ENCODE measurements around the gene UBE2I.

- TF ChIP-seq EP300 (IDR thresholded peaks at IDR 0.05; ENCODE audit: low read depth): no peak
- TF ChIP-seq POLR2A (IDR thresholded peaks at IDR 0.05): no peak
- TF ChIP-seq, protein P1, sequence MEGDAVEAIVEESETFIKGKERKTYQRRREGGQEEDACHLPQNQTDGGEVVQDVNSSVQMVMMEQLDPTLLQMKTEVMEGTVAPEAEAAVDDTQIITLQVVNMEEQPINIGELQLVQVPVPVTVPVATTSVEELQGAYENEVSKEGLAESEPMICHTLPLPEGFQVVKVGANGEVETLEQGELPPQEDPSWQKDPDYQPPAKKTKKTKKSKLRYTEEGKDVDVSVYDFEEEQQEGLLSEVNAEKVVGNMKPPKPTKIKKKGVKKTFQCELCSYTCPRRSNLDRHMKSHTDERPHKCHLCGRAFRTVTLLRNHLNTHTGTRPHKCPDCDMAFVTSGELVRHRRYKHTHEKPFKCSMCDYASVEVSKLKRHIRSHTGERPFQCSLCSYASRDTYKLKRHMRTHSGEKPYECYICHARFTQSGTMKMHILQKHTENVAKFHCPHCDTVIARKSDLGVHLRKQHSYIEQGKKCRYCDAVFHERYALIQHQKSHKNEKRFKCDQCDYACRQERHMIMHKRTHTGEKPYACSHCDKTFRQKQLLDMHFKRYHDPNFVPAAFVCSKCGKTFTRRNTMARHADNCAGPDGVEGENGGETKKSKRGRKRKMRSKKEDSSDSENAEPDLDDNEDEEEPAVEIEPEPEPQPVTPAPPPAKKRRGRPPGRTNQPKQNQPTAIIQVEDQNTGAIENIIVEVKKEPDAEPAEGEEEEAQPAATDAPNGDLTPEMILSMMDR (IDR thresholded peaks at IDR 0.05): no peak
- no peak for TF ChIP-seq POLR2AphosphoS5 (IDR thresholded peaks at IDR 0.05)
These were observed 25.3 kb upstream of the UBE2I start for GRCh38 chr16:1283996-1284616.

Data from transverse colon (tissue), 4 donors.